Measurements from ENCODE around the gene TPPP3. TPM values are rescaled to one million over a fixed set of nuclear protein-coding genes. Genes with fewer than 3 reads are reported as not detected.

The TPPP3 gene
- total and polyA plus RNA-seq, 2 donors (not counting 1 experiment from before 2014, with no cell fraction given), result 0.31 TPM; not detected in 1

- peak overlapping the region; percentile 52 for H3K4me3 Mint-ChIP-seq
- 89% methylated on average over 13 of the region's 13 CpGs for WGBS (ENCODE audit: insufficient coverage)
- no peak for TF ChIP-seq EZH2 (IDR thresholded peaks at IDR 0.05; ENCODE audit: borderline replicate concordance, insufficient read depth, low read depth, low read length, poor library complexity, severe bottlenecking)
- no peak for TF ChIP-seq CTCF (IDR thresholded peaks at IDR 0.05)
- Histone ChIP-seq H2AFZ (ENCODE audit: insufficient read depth, low read depth, low read length, poor library complexity, severe bottlenecking) (no peak overlapping the region), H3K36me3 (replicated peaks in 1 of 2; ENCODE audit: control extremely low read depth in 1 of 2, control insufficient read depth in 1 of 2, extremely low read depth in 1 of 2, insufficient read depth in 2 of 2, low read length in 1 of 2) (no peaks in the 10 kb centered on the region), H4K20me1 (ENCODE audit: control insufficient read depth, insufficient read depth, low read length, poor library complexity, severe bottlenecking) (no peaks in the 10 kb centered on the region), H3K9ac (ENCODE audit: low read length) (no peak overlapping the region), H3K27me3 (replicated peaks in 1 of 4; ENCODE audit: control extremely low read depth in 1 of 4, control insufficient read depth in 3 of 4, insufficient read depth in 4 of 4, low read length in 3 of 4) (peaks cover 0 to 55% (median 31%) of the 10 kb centered on the region in 4 experiments), H3K4me2 (replicated peaks; ENCODE audit: low read depth, low read length, poor library complexity, severe bottlenecking) (peak overlapping the region; percentile 85), H3K4me1 (ENCODE audit: control insufficient read depth in 2 of 2, insufficient read depth in 2 of 2, low read length in 2 of 2) (peaks cover 32 to 36% of the 10 kb centered on the region in 2 donors), H3K9me3 (ENCODE audit: control extremely low read depth in 1 of 3, control insufficient read depth in 2 of 3, insufficient read depth in 1 of 3, low read length in 2 of 3) (peaks cover 0 to 18% (median 0%) of the 10 kb centered on the region in 3 donors), H3K4me3 (ENCODE audit: control extremely low read depth in 1 of 5, extremely low read depth in 1 of 5, insufficient read depth in 1 of 5, low read depth in 2 of 5, low read length in 4 of 5) (no peak overlapping the region), H3K27ac (ENCODE audit: low read length in 2 of 2) (no peak overlapping the region), H3K79me2 (ENCODE audit: control insufficient read depth, insufficient read depth, low read length) (no peaks in the 10 kb centered on the region)
- DNase-seq (no peak), ATAC-seq (ENCODE audit: low read depth) (no peak)
- POLR2A ChIA-PET, result no interaction called here
- no peak overlapping the region for H3K27ac Mint-ChIP-seq
- peaks cover 21% of the 10 kb centered on the region for H3K4me1 Mint-ChIP-seq
- H3K9me3 Mint-ChIP-seq (ENCODE audit: insufficient read depth), result no peaks in the 10 kb centered on the region
- intact Hi-C loops (cut with micrococcal nuclease), result loop anchor here (2.0 to 10.0 kb wide), 2 partner anchors 21 to 51 kb away; partner anchors contain the start of gene ZDHHC1
- CTCF ChIA-PET, result no interaction called here
- peaks cover 28% of the 10 kb centered on the region for H3K27me3 Mint-ChIP-seq
Measured at GRCh38 chr16:67395458-67396158, 2.3 kb upstream of the TPPP3 start.

- Histone ChIP-seq H3K9me3 (ENCODE audit: control extremely low read depth in 1 of 3, control insufficient read depth in 2 of 3, insufficient read depth in 1 of 3, low read length in 2 of 3) (peaks cover 0 to 18% (median 0%) of the 10 kb centered on the region in 3 donors), H2AFZ (ENCODE audit: insufficient read depth, low read depth, low read length, poor library complexity, severe bottlenecking) (peak overlapping the region; percentile 73), H3K9ac (ENCODE audit: low read length) (peak overlapping the region; percentile 45), H3K79me2 (ENCODE audit: control insufficient read depth, insufficient read depth, low read length) (no peaks in the 10 kb centered on the region), H4K20me1 (ENCODE audit: control insufficient read depth, insufficient read depth, low read length, poor library complexity, severe bottlenecking) (no peaks in the 10 kb centered on the region), H3K27me3 (replicated peaks in 1 of 4; ENCODE audit: control extremely low read depth in 1 of 4, control insufficient read depth in 3 of 4, insufficient read depth in 4 of 4, low read length in 3 of 4) (peaks cover 0 to 55% (median 31%) of the 10 kb centered on the region in 4 experiments), H3K4me2 (replicated peaks; ENCODE audit: low read depth, low read length, poor library complexity, severe bottlenecking) (peak overlapping the region; percentile 85), H3K36me3 (replicated peaks in 1 of 2; ENCODE audit: control extremely low read depth in 1 of 2, control insufficient read depth in 1 of 2, extremely low read depth in 1 of 2, insufficient read depth in 2 of 2, low read length in 1 of 2) (no peaks in the 10 kb centered on the region), H3K27ac (ENCODE audit: low read length in 2 of 2) (no peak overlapping the region), H3K4me1 (ENCODE audit: control insufficient read depth in 2 of 2, insufficient read depth in 2 of 2, low read length in 2 of 2) (peaks cover 35 to 41% of the 10 kb centered on the region in 2 donors), H3K4me3 (ENCODE audit: control extremely low read depth in 1 of 5, extremely low read depth in 1 of 5, insufficient read depth in 1 of 5, low read depth in 2 of 5, low read length in 4 of 5) (peak overlapping the region in 2 of 5 experiments; percentile 8 to 39)
- TF ChIP-seq CTCF (IDR thresholded peaks at IDR 0.05) (no peak), EZH2 (IDR thresholded peaks at IDR 0.05; ENCODE audit: borderline replicate concordance, insufficient read depth, low read depth, low read length, poor library complexity, severe bottlenecking) (no peak)
- peak overlapping the region; percentile 52 for H3K4me3 Mint-ChIP-seq
- peaks cover 28% of the 10 kb centered on the region for H3K27me3 Mint-ChIP-seq
- H3K9me3 Mint-ChIP-seq (ENCODE audit: insufficient read depth), result no peaks in the 10 kb centered on the region
- POLR2A ChIA-PET, result no interaction called here
- DNase-seq (no peak), ATAC-seq (ENCODE audit: low read depth) (no peak)
- 74% methylated on average over 6 of the region's 10 CpGs for WGBS (ENCODE audit: insufficient coverage)
- CTCF ChIA-PET, result interaction anchor here (1.2 kb wide), 1 partner anchor 134 kb away, joined by 5 read pairs; no protein-coding TSS in a partner anchor
- intact Hi-C loops (cut with micrococcal nuclease), result loop anchor here (2.0 to 10.0 kb wide), 2 partner anchors 22 to 50 kb away; partner anchors contain the start of gene ZDHHC1
- H3K4me1 Mint-ChIP-seq, result peaks cover 25% of the 10 kb centered on the region
- H3K27ac Mint-ChIP-seq, result no peak overlapping the region
Measured at GRCh38 chr16:67395105-67395457, 1.8 kb upstream of the TPPP3 start.

Data from B cell (primary cell).